Sigmoid colon (tissue), 7 donors: ENCODE data around the gene LYRM4. TPM values are rescaled to one million over a fixed set of nuclear protein-coding genes. Genes with fewer than 3 reads are reported as not detected.

Source experiments
- DNase-seq: peaks from one replicate; pipeline ENCODE4 v3.0.0-alpha.2; 2019
- H3K27ac ChIP-seq, 4 donors: fragments of 200-600 bp; sonication (generic); one replicate each; pipeline ENCODE4 v1.5.1; 2016 to 2019; ENCODE audit warnings: mild to moderate bottlenecking in 1 of 4
- H3K27me3 ChIP-seq, 3 donors: fragments of 200-600 bp; sonication (generic); one replicate each; pipeline ENCODE4 v1.5.1; 2019; ENCODE audit warnings: mild to moderate bottlenecking in 1 of 3
- H3K36me3 ChIP-seq, 4 donors: fragments of 200-600 bp; sonication (generic); one replicate each; pipeline ENCODE4 v1.5.1; 2016 to 2019
- H3K4me1 ChIP-seq, 4 donors: fragments of 200-600 bp; sonication (generic); one replicate each; pipeline ENCODE4 v1.5.1; 2017 to 2019
- H3K4me3 ChIP-seq, 4 donors: fragments of 200-600 bp; sonication (generic); one replicate each; pipeline ENCODE4 v1.5.1; 2017 to 2019; ENCODE audit warnings: mild to moderate bottlenecking in 2 of 4, moderate library complexity in 1 of 4
- H3K9me3 ChIP-seq, 4 donors: fragments of 200-600 bp in 3 of 4; sonication (generic) in 3 of 4; one replicate each; pipeline versions ENCODE4 v1.5.1 to v1.6.1; 2013 to 2019
- CTCF ChIP-seq, 4 experiments: fragments of 450-650 bp in 3 of 4; fragments of 200-600 bp in 1 of 4; IDR thresholded peaks; one replicate each; pipeline ENCODE4 v1.5.1; 2016 to 2019; ENCODE audit warnings: antibody characterized with exemption in 4 of 4, mild to moderate bottlenecking in 3 of 4, moderate library complexity in 2 of 4
- EP300 ChIP-seq, 4 donors: sonication (generic); formaldehyde crosslinking; IDR thresholded peaks; one replicate each; pipeline ENCODE4 v1.6.1; 2017; ENCODE audit warnings: antibody characterized with exemption in 4 of 4
- POLR2A ChIP-seq, 2 donors: fragments of 450-650 bp; IDR thresholded peaks; one replicate each; pipeline ENCODE4 v1.6.1; 2016; ENCODE audit warnings: antibody characterized with exemption in 2 of 2, mild to moderate bottlenecking in 2 of 2, moderate library complexity in 2 of 2
- POLR2AphosphoS5 ChIP-seq, 4 donors: sonication (generic); formaldehyde crosslinking; IDR thresholded peaks; one replicate each; pipeline ENCODE4 v1.6.1; 2017; ENCODE audit warnings: antibody characterized with exemption in 4 of 4
- WGBS, 2 donors: extraction: QIAGEN DNeasy Blood & Tissue Kit; methylation state at CpG; one replicate each; pipeline ENCODE4 v1.1.7; 2013; 5-methylcytosine and 5-hydroxymethylcytosine counted together
- intact Hi-C: fragments of 100-400 bp; cut with DNase I; formaldehyde crosslinking; loops from one replicate; pipeline ENCODE4 v1.15.1; 2023
- polyA plus RNA-seq, 3 donors: library from polyadenylated mRNA; stranded (reverse); fragments of 200-250 nt; gene quantifications; one replicate each; pipeline ENCODE4 v1.2.3, GENCODE V29; 2013
- total RNA-seq, 4 donors: library from RNA; depleted of rRNA; stranded (reverse); fragments of >200 nt; gene quantifications; one replicate each; pipeline ENCODE4 v1.1.0, GENCODE V29; 2016
- donor health status: healthy with polysubstance abuse.
- donor health status: Bipolar disorder and iron deficiency.
- donor health status: healthy.

Gene LYRM4
- total and polyA plus RNA-seq, 7 donors = 11.3 to 29.3 (median 22.2) TPM

- H3K27me3 ChIP-seq = no peaks in the 10 kb centered on the region
- H3K27ac ChIP-seq = peak overlapping the region in 3 of 4 donors; percentile 75 to 87 (median 78)
- H3K4me1 ChIP-seq = peaks cover 0 to 74% (median 68%) of the 10 kb centered on the region in 4 donors
- no peak for TF ChIP-seq EP300 (IDR thresholded peaks at IDR 0.05)
- TF ChIP-seq POLR2AphosphoS5 (IDR thresholded peaks at IDR 0.05) = no peak
- TF ChIP-seq POLR2A (IDR thresholded peaks at IDR 0.05) = no peak
- TF ChIP-seq CTCF (IDR thresholded peaks at IDR 0.05) = no peak
- intact Hi-C loops = no loop called here
- DNase-seq = no peak
- no peak overlapping the region for H3K4me3 ChIP-seq
- WGBS, 2 donors = 84 to 95% methylated on average over 4 of the region's 4 CpGs
- no peaks in the 10 kb centered on the region for H3K36me3 ChIP-seq
- H3K9me3 ChIP-seq = no peaks in the 10 kb centered on the region
Observed at GRCh38 chr6:5204376-5204775, 56.4 kb downstream of the LYRM4 start.

GRCh38 chr6:5203546-5203945, 57.2 kb downstream of the LYRM4 start:
- TF ChIP-seq CTCF (IDR thresholded peaks at IDR 0.05) (no peak), POLR2A (IDR thresholded peaks at IDR 0.05) (no peak), EP300 (IDR thresholded peaks at IDR 0.05) (no peak), POLR2AphosphoS5 (IDR thresholded peaks at IDR 0.05) (no peak)
- no peaks in the 10 kb centered on the region for H3K9me3 ChIP-seq
- intact Hi-C loops = no loop called here
- no peaks in the 10 kb centered on the region for H3K27me3 ChIP-seq
- H3K4me3 ChIP-seq = no peak overlapping the region
- peaks cover 0 to 66% (median 59%) of the 10 kb centered on the region in 4 donors for H3K4me1 ChIP-seq
- H3K36me3 ChIP-seq = no peaks in the 10 kb centered on the region
- H3K27ac ChIP-seq = peak overlapping the region in 3 of 4 donors; percentile 75 to 87 (median 78)
- DNase-seq = no peak
- WGBS, 2 donors = 87 to 89% methylated on average over 10 of the region's 10 CpGs

GRCh38 chr6:5202941-5203340, 57.8 kb downstream of the LYRM4 start:
- no peak overlapping the region for H3K4me3 ChIP-seq
- H3K9me3 ChIP-seq = no peaks in the 10 kb centered on the region
- peaks cover 0 to 60% (median 53%) of the 10 kb centered on the region in 4 donors for H3K4me1 ChIP-seq
- intact Hi-C loops = no loop called here
- 91 to 95% methylated on average over 7 of the region's 7 CpGs for WGBS, 2 donors
- TF ChIP-seq CTCF (IDR thresholded peaks at IDR 0.05) (no peak), POLR2A (IDR thresholded peaks at IDR 0.05) (no peak), EP300 (IDR thresholded peaks at IDR 0.05) (no peak), POLR2AphosphoS5 (IDR thresholded peaks at IDR 0.05) (no peak)
- no peaks in the 10 kb centered on the region for H3K27me3 ChIP-seq
- no peak overlapping the region for H3K27ac ChIP-seq
- H3K36me3 ChIP-seq = no peaks in the 10 kb centered on the region
- no peak for DNase-seq

- no peaks in the 10 kb centered on the region for H3K36me3 ChIP-seq
- H3K9me3 ChIP-seq = no peaks in the 10 kb centered on the region
- intact Hi-C loops = no loop called here
Observed at GRCh38 chr6:5202206-5202605, 58.5 kb downstream of the LYRM4 start.

GRCh38 chr6:5201271-5201670, 59.5 kb downstream of the LYRM4 start:
- no peak overlapping the region for H3K27ac ChIP-seq
- no peak for DNase-seq
- intact Hi-C loops = no loop called here
- no peaks in the 10 kb centered on the region for H3K27me3 ChIP-seq
- TF ChIP-seq POLR2AphosphoS5 (IDR thresholded peaks at IDR 0.05) (no peak), POLR2A (IDR thresholded peaks at IDR 0.05) (no peak), EP300 (IDR thresholded peaks at IDR 0.05) (no peak), CTCF (IDR thresholded peaks at IDR 0.05) (no peak)
- H3K9me3 ChIP-seq = no peaks in the 10 kb centered on the region
- no peaks in the 10 kb centered on the region for H3K36me3 ChIP-seq
- H3K4me1 ChIP-seq = peaks cover 0 to 43% (median 37%) of the 10 kb centered on the region in 4 donors
- 96 to 98% methylated on average over 5 of the region's 5 CpGs for WGBS, 2 donors
- H3K4me3 ChIP-seq = no peak overlapping the region

More at GRCh38 chr6:5202206-5202605, 58.5 kb downstream of the LYRM4 start:
- Histone ChIP-seq H3K27ac (no peak overlapping the region), H3K27me3 (no peaks in the 10 kb centered on the region), H3K4me3 (no peak overlapping the region), H3K4me1 (peaks cover 0 to 52% (median 47%) of the 10 kb centered on the region in 4 donors)
- no peak for TF ChIP-seq POLR2A (IDR thresholded peaks at IDR 0.05)
- DNase-seq = no peak
